H1 (cell line): ENCODE data around the gene PMS1. TPM values are rescaled to one million over a fixed set of nuclear protein-coding genes. Genes with fewer than 3 reads are reported as not detected.

ENCODE experiments used
- CTCF ChIA-PET: fragments of 300-600 bp; sonication (Branson Sonifier 250); formaldehyde crosslinking; loops from one replicate; lab custom pipeline; 2021; ENCODE audit not compliant: partially characterized antibody; lab: Charles Lee
- POLR2A ChIA-PET: fragments of 300-600 bp; sonication (Branson Sonifier 250); formaldehyde crosslinking; loops from one replicate; lab custom pipeline; 2021; ENCODE audit warnings: inconsistent platforms; ENCODE audit not compliant: partially characterized antibody; lab: Charles Lee
- DNase-seq, 2 experiments: peaks; one replicate each; pipeline versions ENCODE4 v3.0.0 to v3.0.0-alpha.2; 2010 to 2022; ENCODE audit warnings: low spot score in 2 of 2, low read depth in 1 of 2, mixed read lengths in 1 of 2
- FAIRE-seq: peaks from 2 replicates; lab custom pipeline; 2011; peaks lifted over from hg19 to GRCh38; lab: Jason Lieb, UNC
- H2AFZ ChIP-seq: 2 replicates; pipeline ENCODE4 v1.8.1; 2012; ENCODE audit warnings: low read length, inconsistent platforms
- H2AK5ac ChIP-seq: 2 replicates; pipeline ENCODE4 v1.6.1; 2013; ENCODE audit warnings: low read depth, low read length
- H2BK120ac ChIP-seq: replicated peaks from 2 replicates; pipeline ENCODE3; 2013; ENCODE audit warnings: low read depth, low read length, inconsistent platforms
- H2BK12ac ChIP-seq: 2 replicates; pipeline ENCODE4 v1.6.1; 2013; ENCODE audit warnings: low read depth, low read length
- H2BK15ac ChIP-seq: 2 replicates; pipeline ENCODE4 v1.6.1; 2013; ENCODE audit warnings: low read length
- H2BK20ac ChIP-seq: 2 replicates; pipeline ENCODE4 v1.6.1; 2013; ENCODE audit warnings: low read length
- H2BK5ac ChIP-seq: 2 replicates; pipeline ENCODE4 v1.6.1; 2013; ENCODE audit warnings: low read depth, low read length
- H3K14ac ChIP-seq: 2 replicates; pipeline ENCODE4 v1.6.1; 2013; ENCODE audit warnings: inconsistent platforms; ENCODE audit not compliant: insufficient read length
- H3K18ac ChIP-seq: 2 replicates; pipeline ENCODE4 v1.6.1; 2013; ENCODE audit warnings: low read length; ENCODE audit errors: extremely low read depth
- H3K23ac ChIP-seq: 2 replicates; pipeline ENCODE4 v1.6.1; 2013; ENCODE audit warnings: inconsistent platforms; ENCODE audit not compliant: insufficient read length
- H3K23me2 ChIP-seq: 2 replicates; pipeline ENCODE4 v1.6.1; 2013; ENCODE audit warnings: low read depth, low read length
- H3K27ac ChIP-seq: 2 replicates; pipeline ENCODE4 v1.6.1; 2011; ENCODE audit warnings: low read depth, low read length, inconsistent platforms
- H3K27me3 ChIP-seq, 4 experiments: replicated peaks in 1 of 4; 1 replicate in 1 of 4; 2 replicates in 3 of 4; pipeline versions ENCODE4 v1.6.1 to v1.8.1; 2011 to 2013; ENCODE audit warnings: low read length in 3 of 4, mild to moderate bottlenecking in 3 of 4, inconsistent platforms in 2 of 4, mixed read lengths in 2 of 4, moderate library complexity in 1 of 4; ENCODE audit not compliant: control insufficient read depth in 3 of 4, insufficient read depth in 3 of 4; ENCODE audit errors: extremely low read depth in 1 of 4
- H3K36me3 ChIP-seq, 4 experiments: 2 replicates each; pipeline versions ENCODE4 v1.6.1 to v1.8.1; 2011 to 2013; ENCODE audit warnings: mild to moderate bottlenecking in 4 of 4, low read length in 3 of 4, moderate library complexity in 2 of 4, control low read depth in 1 of 4, inconsistent platforms in 1 of 4; ENCODE audit not compliant: insufficient read depth in 4 of 4, control insufficient read depth in 2 of 4
- H3K4ac ChIP-seq: replicated peaks from 2 replicates; pipeline ENCODE3; 2013; ENCODE audit warnings: low read length, low read depth, mixed read lengths, inconsistent platforms; ENCODE audit not compliant: insufficient read length
- H3K4me1 ChIP-seq, 4 experiments: replicated peaks in 1 of 4; 1 replicate in 1 of 4; 2 replicates in 3 of 4; pipeline versions ENCODE4 v1.6.1 to v1.8.1; 2011 to 2013; ENCODE audit warnings: low read length in 3 of 4, inconsistent platforms in 2 of 4, mixed read lengths in 1 of 4; ENCODE audit not compliant: insufficient read depth in 4 of 4, control insufficient read depth in 3 of 4
- H3K4me2 ChIP-seq, 2 experiments: 2 replicates each; pipeline versions ENCODE4 v1.6.1 to v1.8.1; 2011 to 2013; ENCODE audit warnings: low read depth in 2 of 2, low read length in 2 of 2, control low read depth in 1 of 2, inconsistent platforms in 1 of 2, mild to moderate bottlenecking in 1 of 2; ENCODE audit not compliant: insufficient read depth in 1 of 2
- H3K4me3 ChIP-seq, 4 experiments: fragments of 200-600, 300-600 bp in 1 of 4; sonication (generic), shearing (Covaris generic), sonication (Bioruptor Twin) in 1 of 4; 2 replicates each; pipeline versions ENCODE4 v1.5.1 to v1.8.1; 2011 to 2016; ENCODE audit warnings: low read length in 4 of 4, low read depth in 3 of 4, control low read depth in 2 of 4, inconsistent platforms in 2 of 4, mild to moderate bottlenecking in 2 of 4, mixed read lengths in 1 of 4, moderate library complexity in 1 of 4; ENCODE audit not compliant: insufficient read depth in 2 of 4; ENCODE audit errors: extremely low read depth in 1 of 4
- H3K56ac ChIP-seq: replicated peaks from 2 replicates; pipeline ENCODE3; 2013; ENCODE audit warnings: low read depth, mild to moderate bottlenecking, mixed read lengths, low read length, inconsistent platforms; ENCODE audit not compliant: insufficient read length
- H3K79me1 ChIP-seq: 2 replicates; pipeline ENCODE4 v1.6.1; 2013; ENCODE audit warnings: low read depth, low read length, control low read depth
- H3K79me2 ChIP-seq, 2 experiments: 2 replicates each; pipeline versions ENCODE4 v1.6.1 to v1.8.1; 2012 to 2013; ENCODE audit warnings: low read length in 2 of 2, mild to moderate bottlenecking in 2 of 2, inconsistent platforms in 1 of 2; ENCODE audit not compliant: insufficient read depth in 2 of 2, control insufficient read depth in 1 of 2
- H3K9ac ChIP-seq, 4 experiments: replicated peaks in 1 of 4; 1 replicate in 1 of 4; 2 replicates in 3 of 4; pipeline versions ENCODE4 v1.6.1 to v1.8.1; 2011 to 2013; ENCODE audit warnings: low read depth in 3 of 4, low read length in 3 of 4, control low read depth in 2 of 4, mild to moderate bottlenecking in 2 of 4, moderate library complexity in 2 of 4, inconsistent platforms in 1 of 4; ENCODE audit errors: extremely low read depth in 1 of 4
- H3K9me3 ChIP-seq, 2 experiments: 2 replicates each; pipeline versions ENCODE4 v1.6.1 to v1.8.1; 2012 to 2013; ENCODE audit warnings: mild to moderate bottlenecking in 2 of 2, moderate library complexity in 2 of 2, control low read depth in 1 of 2, inconsistent platforms in 1 of 2, low read depth in 1 of 2, low read length in 1 of 2, mixed read lengths in 1 of 2; ENCODE audit not compliant: insufficient read depth in 2 of 2
- H4K20me1 ChIP-seq, 2 experiments: replicated peaks in 1 of 2; 2 replicates each; pipeline versions ENCODE3 to v1.8.1; 2011 to 2013; ENCODE audit warnings: inconsistent platforms in 2 of 2, low read length in 2 of 2, mild to moderate bottlenecking in 1 of 2; ENCODE audit not compliant: insufficient read depth in 2 of 2, control insufficient read depth in 1 of 2
- H4K5ac ChIP-seq: 2 replicates; pipeline ENCODE4 v1.6.1; 2013; ENCODE audit warnings: low read length, low read depth, mixed read lengths, inconsistent platforms; ENCODE audit not compliant: insufficient read length
- H4K8ac ChIP-seq: 2 replicates; pipeline ENCODE4 v1.8.0; 2013; ENCODE audit warnings: mild to moderate bottlenecking, moderate library complexity, low read length, inconsistent platforms; ENCODE audit not compliant: insufficient read depth; ENCODE audit errors: extremely low read depth
- H4K91ac ChIP-seq: replicated peaks from 2 replicates; pipeline ENCODE3; 2013; ENCODE audit warnings: low read length, mixed read lengths, inconsistent platforms; ENCODE audit not compliant: insufficient read length
- BRCA1 ChIP-seq: IDR thresholded peaks from 2 replicates; pipeline ENCODE4 v1.6.1; 2012; ENCODE audit warnings: low read depth, low read length, improper control_type of control experiment
- CBX8 ChIP-seq: fragments of 300-800, 300-1000 bp; sonication (generic); IDR thresholded peaks from 2 replicates; pipeline ENCODE4 v1.7.1; 2016; ENCODE audit warnings: low read depth, low read length, borderline replicate concordance
- CEBPB ChIP-seq: IDR thresholded peaks from 2 replicates; pipeline ENCODE4 v1.6.1; 2012; ENCODE audit warnings: low read depth, low read length
- CTBP2 ChIP-seq: IDR thresholded peaks from 2 replicates; pipeline ENCODE4 v1.7.0; 2011; ENCODE audit warnings: borderline replicate concordance, mild to moderate bottlenecking, moderate library complexity, mixed read lengths, low read length; ENCODE audit not compliant: insufficient read depth, insufficient read length
- CTCF ChIP-seq, 3 experiments: IDR thresholded peaks; 1 replicate in 2 of 3; 2 replicates in 1 of 3; pipeline versions ENCODE4 v1.5.1 to v1.6.1; 2011; ENCODE audit warnings: low read length in 3 of 3, mild to moderate bottlenecking in 3 of 3, inconsistent platforms in 2 of 3, low read depth in 1 of 3, moderate library complexity in 1 of 3; ENCODE audit not compliant: insufficient read depth in 1 of 3; ENCODE audit errors: control extremely low read depth in 1 of 3
- GABPA ChIP-seq: IDR thresholded peaks from 2 replicates; pipeline ENCODE4 v1.6.1; 2011; ENCODE audit warnings: mild to moderate bottlenecking, low read length, moderate library complexity, borderline replicate concordance; ENCODE audit not compliant: insufficient read depth
- MAFK ChIP-seq: IDR thresholded peaks from 2 replicates; pipeline ENCODE4 v1.6.1; 2012; ENCODE audit warnings: low read depth, mild to moderate bottlenecking, improper control_type of control experiment, low read length
- MAX ChIP-seq: IDR thresholded peaks from 2 replicates; pipeline ENCODE4 v1.6.1; 2012; ENCODE audit warnings: inconsistent platforms
- NANOG ChIP-seq: IDR thresholded peaks from 2 replicates; pipeline ENCODE4 v1.6.1; 2011; ENCODE audit warnings: low read length, low read depth, mild to moderate bottlenecking, inconsistent platforms; ENCODE audit not compliant: insufficient read depth, poor library complexity, severe bottlenecking
- SP1 ChIP-seq: IDR thresholded peaks from 2 replicates; pipeline ENCODE4 v1.6.1; 2011; ENCODE audit warnings: low read depth, low read length
- TBP ChIP-seq: IDR thresholded peaks from 2 replicates; pipeline ENCODE4 v1.6.1; 2011; ENCODE audit warnings: low read depth, low read length, improper control_type of control experiment
- WGBS, 2 experiments: shearing (Covaris generic) in 1 of 2; methylation state at CpG; one replicate each; pipeline versions ENCODE4 v1.1.6 to v1.1.7; 2013 to 2015; ENCODE audit warnings: low lambda C conversion rate in 2 of 2, mixed read lengths in 2 of 2, inconsistent platforms in 1 of 2, low coverage in 1 of 2, missing lambda C conversion rate in 1 of 2; ENCODE audit not compliant: insufficient replicate concordance in 2 of 2, insufficient coverage in 1 of 2, insufficient read length in 1 of 2; ENCODE audit errors: extremely low coverage in 1 of 2, missing lambda C conversion rate in 1 of 2; 5-methylcytosine and 5-hydroxymethylcytosine counted together
- polyA plus RNA-seq, 7 experiments: library from polyadenylated mRNA; depleted of rRNA in 3 of 7; stranded (reverse) in 5 of 7; unstranded in 2 of 7; fragments of >200 nt in 5 of 7; fragments of 200-250 nt in 2 of 7; gene quantifications; 1 replicate in 5 of 7; 2 replicates in 1 of 7; 4 replicates in 1 of 7; pipeline versions ENCODE4 v1.2.1 to v1.2.3, GENCODE V29; 2011 to 2013; ENCODE audit warnings: missing spikeins in 2 of 7, mixed read lengths in 2 of 7
- total RNA-seq: library from RNA; stranded (reverse); fragmentation: NEBNext Ultra II Directional; extraction: Animal tissue kit (Norgen Biotek cat#: 25700); gene quantifications from 2 replicates; pipeline ENCODE4 v1.2.1, GENCODE V29; 2021

Gene PMS1
- total and polyA plus RNA-seq, 2 of the 8 experiments (the other 6 are each of a cell fraction or from before 2014, with no cell fraction given), result 13.1 to 59.7 TPM

GRCh38 chr2:189803431-189803830 lies 19.2 kb downstream of the PMS1 start:
- Histone ChIP-seq H3K4ac (no peak overlapping the region), H3K79me2 (peaks cover 0 to 20% of the 10 kb centered on the region in 2 experiments; a peak in 2 of 4 replicates), H3K27me3 (no peaks in the 10 kb centered on the region), H4K8ac (no peak overlapping the region), H3K56ac (no peak overlapping the region), H2BK5ac (no peak overlapping the region), H4K5ac (no peak overlapping the region), H3K23me2 (no peaks in the 10 kb centered on the region), H3K4me3 (no peak overlapping the region), H3K18ac (no peak overlapping the region), H2AK5ac (no peak overlapping the region), H3K4me1 (no peaks in the 10 kb centered on the region), H3K27ac (no peak overlapping the region), H2BK120ac (no peak overlapping the region), H3K79me1 (no peaks in the 10 kb centered on the region), H3K36me3 (peaks cover 2 to 30% (median 8%) of the 10 kb centered on the region in 4 experiments; a peak in 5 of 8 replicates), H2BK15ac (no peak overlapping the region), H2AFZ (no peak overlapping the region), H4K20me1 (peaks cover 0 to 3% of the 10 kb centered on the region in 2 experiments), H2BK12ac (no peak overlapping the region), H3K9me3 (no peaks in the 10 kb centered on the region), H4K91ac (no peak overlapping the region), H3K23ac (no peak overlapping the region), H3K9ac (no peak overlapping the region), H3K4me2 (no peak overlapping the region), H2BK20ac (no peak overlapping the region), H3K14ac (no peak overlapping the region)
- ChIA-PET CTCF (no interaction called here), POLR2A (no interaction called here)
- FAIRE-seq (no peak), DNase-seq (no peak)
- 92% methylated on average over 3 of the region's 3 CpGs; no CpG with 5 or more reads in 1 of the 2 experiments for WGBS, 2 experiments
- no peak for TF ChIP-seq CTCF (IDR thresholded peaks at IDR 0.05; ENCODE audit: control extremely low read depth in 1 of 3, insufficient read depth in 1 of 3, low read depth in 1 of 3, low read length in 3 of 3)
- no peak for TF ChIP-seq CEBPB
- no peak for TF ChIP-seq MAFK
- TF ChIP-seq TBP, result no peak
- no peak for TF ChIP-seq BRCA1
- TF ChIP-seq CBX8, result no peak
- TF ChIP-seq MAX, result no peak
- TF ChIP-seq SP1, result no peak
- no peak for TF ChIP-seq NANOG
- no peak for TF ChIP-seq GABPA
- no peak for TF ChIP-seq CTBP2
